HuH-7 (cell line): ENCODE measurements around the gene ANHX.
"Not testable (repeated sequence)": the region's sequence is repeated elsewhere in the genome, so short reads cannot be mapped to it uniquely, and the experiment has no call there.

Experiments used
- DNase-seq: peaks from one replicate; pipeline ENCODE4 v3.0.0; 2011; ENCODE audit warnings: low spot score

ANHX gene

GRCh38 chr12:133235401-133236112 is at the start of gene ANHX:
ANHX (minus strand) TSS chr12:133235877; CDS start chr12:133234356, 1,521 bp downstream.
- no peak for DNase-seq

GRCh38 chr12:133264668-133265067 is 29.0 kb upstream of the ANHX start:
- not testable (repeated sequence) for DNase-seq

DNA sequence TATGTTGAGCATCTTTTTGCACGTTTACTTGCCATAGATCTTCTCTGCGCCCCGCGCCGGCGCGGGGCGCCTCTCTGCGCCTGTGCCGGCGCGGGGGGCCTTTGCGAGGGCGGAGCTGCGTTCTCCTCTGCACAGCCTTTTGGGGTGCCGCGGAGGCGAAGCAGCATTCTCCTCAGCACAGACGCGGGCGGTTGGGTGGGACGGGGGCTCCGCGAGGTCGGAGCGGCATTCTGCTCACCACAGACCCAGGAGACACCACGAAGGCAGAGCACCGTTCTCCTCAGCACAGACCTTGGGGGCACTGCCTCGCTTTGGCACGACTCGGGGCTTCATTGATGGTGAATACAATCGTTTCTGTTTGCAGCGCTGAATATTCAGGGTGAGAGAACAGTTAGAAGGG is 28.5 kb upstream of the ANHX start:
- no peak for DNase-seq

GRCh38 chr12:133256321-133256720 is 20.6 kb upstream of the ANHX start:
- DNase-seq, result no peak

GRCh38 chr12:133255833-133256232 is 20.2 kb upstream of the ANHX start:
- DNase-seq, result not testable (repeated sequence)

GRCh38 chr12:133251732-133252131 is 16.1 kb upstream of the ANHX start:
- no peak for DNase-seq

- no peak for DNase-seq
Measured at GRCh38 chr12:133236556-133236955, 879 bp upstream of the ANHX start.

- no peak for DNase-seq
Measured at GRCh38 chr12:133236144-133236543, 467 bp upstream of the ANHX start.

DNA sequence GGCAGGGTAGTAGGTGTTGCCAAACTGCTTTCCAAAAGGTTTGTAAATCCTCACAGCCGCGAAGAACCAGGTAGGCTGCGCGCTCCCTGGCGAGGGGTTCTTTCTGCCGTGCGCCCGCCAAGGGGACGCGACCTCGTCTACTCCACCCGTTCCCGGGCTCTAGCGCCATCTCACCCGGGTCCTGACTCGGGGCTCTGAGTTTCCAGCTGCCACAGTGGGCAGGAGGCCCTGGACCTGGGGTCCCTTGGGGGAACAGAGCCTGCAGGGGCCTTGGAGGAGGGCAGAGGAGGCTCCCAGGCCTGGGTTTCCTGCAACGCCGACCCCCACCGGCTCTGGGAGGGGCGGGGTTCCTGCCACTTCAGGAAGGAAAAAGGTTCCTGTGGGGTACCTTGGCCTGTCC is 706 bp downstream of the ANHX start:
- no peak for DNase-seq

GRCh38 chr12:133233993-133234564 is 1.6 kb downstream of the ANHX start:
- no peak for DNase-seq

- DNase-seq, result no peak
Measured at GRCh38 chr12:133233006-133233405, 2.7 kb downstream of the ANHX start.

DNA sequence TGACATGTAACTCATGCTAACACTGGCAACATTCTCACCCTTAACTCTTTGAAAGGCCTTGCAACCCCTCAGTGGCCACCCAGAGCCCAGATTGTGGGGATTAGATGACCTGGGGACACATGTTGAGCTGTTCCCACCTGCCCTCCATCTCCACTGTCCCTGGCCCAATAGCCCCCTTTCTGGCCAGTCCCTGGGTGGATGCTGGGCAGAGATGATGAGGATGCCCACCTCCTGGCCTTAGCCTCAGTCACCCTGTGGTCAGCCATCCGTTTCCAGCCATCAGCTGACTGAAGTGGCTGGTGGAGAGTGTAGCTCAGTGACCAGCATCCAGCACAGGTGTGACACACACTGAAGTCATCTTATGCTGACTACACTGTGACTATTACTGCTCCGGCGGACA is 4.7 kb downstream of the ANHX start:
- no peak for DNase-seq

DNA sequence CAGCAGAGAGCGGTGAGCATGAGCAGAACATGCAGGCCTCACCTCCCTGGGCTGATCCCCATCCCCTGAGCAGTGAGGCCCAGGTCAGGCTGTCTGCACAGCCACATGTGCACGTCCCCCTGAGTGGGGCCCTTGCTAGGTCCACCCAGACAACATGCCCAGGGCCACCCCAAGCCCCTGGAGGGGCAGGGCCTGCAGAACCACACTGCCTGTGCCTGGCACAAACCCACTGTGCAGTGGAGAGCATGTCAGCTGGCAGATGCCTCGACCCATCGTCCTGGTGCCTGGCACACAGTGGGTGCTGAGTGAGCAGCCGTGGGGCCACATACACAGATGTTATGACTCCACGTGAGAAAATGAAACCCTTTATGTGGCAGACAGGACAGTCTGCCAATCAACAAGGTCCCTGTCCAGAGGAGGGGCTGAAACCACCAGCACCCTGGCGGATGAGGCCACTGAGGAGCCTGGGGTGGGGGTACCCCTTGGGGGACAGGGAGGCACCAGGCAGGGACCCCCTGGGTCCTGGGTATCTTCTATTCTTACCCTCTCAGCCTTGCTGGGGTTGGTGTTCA is 8.3 kb downstream of the ANHX start:
- DNase-seq, result no peak

DNA sequence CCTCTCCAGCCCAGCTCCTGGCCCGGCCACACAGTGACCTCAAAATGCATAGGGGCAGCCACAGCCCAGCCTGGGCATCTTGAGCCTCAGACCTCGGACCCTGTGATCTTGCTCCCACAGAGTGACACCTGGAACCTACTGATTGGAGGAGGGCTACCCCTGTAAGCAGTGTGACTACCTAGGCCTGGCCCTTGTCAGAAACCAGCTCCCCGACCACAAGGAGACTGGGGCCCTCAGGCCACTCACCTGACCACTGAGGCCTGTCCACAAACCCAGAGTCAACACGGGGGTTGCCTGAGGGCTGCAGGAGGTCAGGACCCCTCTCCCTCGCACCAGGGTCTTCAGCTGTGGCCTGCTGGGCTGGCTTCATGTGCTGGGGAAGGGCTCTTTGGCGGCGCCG is 9.0 kb downstream of the ANHX start:
- no peak for DNase-seq

DNA sequence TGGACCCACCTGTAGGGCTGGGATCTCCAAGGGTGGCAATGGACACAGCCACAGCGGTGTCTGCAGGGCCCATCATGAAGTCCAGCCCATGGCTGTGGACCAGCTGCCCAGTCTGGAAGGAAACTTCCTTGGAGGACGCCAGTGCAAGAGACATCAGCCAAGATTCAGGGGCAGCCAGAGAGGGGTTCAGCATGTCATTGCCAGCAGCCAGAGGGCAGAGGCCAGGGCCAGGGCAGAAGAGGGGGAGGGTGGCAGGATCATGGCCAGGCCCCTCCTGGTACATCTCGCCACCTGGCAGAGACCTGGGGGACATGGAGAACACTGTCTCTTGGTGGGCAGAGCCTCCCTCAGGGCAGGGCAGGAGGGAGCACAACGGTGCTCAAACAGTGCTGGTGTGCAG is 10.2 kb downstream of the ANHX start:
- no peak for DNase-seq

DNA sequence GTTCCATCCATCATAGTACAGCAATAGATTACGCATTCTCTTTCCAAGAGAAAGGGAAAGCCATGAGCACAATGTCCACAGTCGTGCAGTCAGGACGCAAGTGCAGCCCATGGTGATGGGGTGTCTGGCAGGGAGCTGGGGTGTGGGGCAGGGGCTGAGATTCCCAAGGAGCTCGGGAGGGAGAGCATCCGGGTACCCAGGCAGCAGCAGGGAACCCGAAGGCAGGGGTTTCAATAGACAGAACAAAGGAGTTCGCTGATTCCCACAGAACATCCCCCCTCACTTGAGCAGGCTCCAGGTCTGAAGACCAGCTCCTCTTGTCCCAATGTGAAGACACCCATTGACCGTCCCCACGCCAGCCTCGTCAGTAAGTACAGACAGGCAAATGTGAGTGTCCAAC is 13.5 kb downstream of the ANHX start:
- no peak for DNase-seq

- DNase-seq, result no peak
Measured at GRCh38 chr12:133221241-133221640, 14.4 kb downstream of the ANHX start.

- no peak for DNase-seq
Measured at GRCh38 chr12:133220521-133220920, 15.2 kb downstream of the ANHX start.

DNA sequence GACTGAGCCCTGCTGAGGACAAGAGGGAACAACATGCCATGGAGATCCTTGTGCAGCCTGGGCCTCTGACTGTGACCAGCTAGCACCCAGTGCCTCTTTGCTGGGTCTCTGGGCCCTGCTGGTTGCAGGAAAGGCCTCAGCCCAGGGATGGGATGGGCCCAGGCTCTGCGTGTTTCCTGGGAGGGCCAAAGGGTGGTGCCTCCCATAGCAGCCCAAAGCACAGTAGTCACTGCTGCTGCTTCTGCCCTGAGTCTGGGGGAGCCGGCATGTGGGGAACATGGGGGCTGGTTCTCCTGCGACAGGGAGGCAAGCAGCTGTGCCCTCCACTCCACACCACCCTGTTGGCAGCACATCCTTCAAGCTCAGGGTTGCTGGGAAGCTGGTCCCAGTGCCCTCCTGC is 18.5 kb downstream of the ANHX start:
- no peak for DNase-seq

DNA sequence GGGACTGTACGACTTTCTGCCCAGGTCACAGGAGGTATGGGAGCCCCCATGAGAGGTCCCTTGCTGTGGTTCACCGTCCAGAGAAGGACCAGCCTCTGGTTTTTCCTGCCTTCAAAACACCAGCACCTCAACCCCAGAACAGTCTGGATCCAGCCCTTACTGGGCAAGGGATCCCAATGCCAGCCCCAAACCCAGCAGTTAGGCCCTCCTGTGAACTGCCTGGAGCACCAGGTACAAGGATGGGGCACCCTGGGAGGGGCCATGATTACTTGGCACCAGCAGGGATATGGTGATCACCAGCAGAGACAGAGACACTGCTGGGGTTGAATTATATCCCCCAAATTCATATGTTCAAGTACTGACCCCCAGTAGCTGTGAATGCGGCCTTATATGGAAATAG is 20.0 kb downstream of the ANHX start:
- DNase-seq, result no peak

- no peak for DNase-seq
Measured at GRCh38 chr12:133206390-133206789, 29.3 kb downstream of the ANHX start.

- no peak for DNase-seq
Measured at GRCh38 chr12:133204264-133204603, 31.4 kb downstream of the ANHX start.

- DNase-seq, result no peak
Measured at GRCh38 chr12:133203344-133204263, 32.1 kb downstream of the ANHX start.
